Activated CD8-positive, alpha-beta T cell treated with anti-CD3 and anti-CD28 coated beads, Interleukin-2, amount 10 ng/mL, durations not matched to agents 7 days and 5 days (primary cell): ENCODE measurements around the gene CRTC3. TPM values are rescaled to one million over a fixed set of nuclear protein-coding genes. Genes with fewer than 3 reads are reported as not detected.
"Not testable (repeated sequence)": the region's sequence is repeated elsewhere in the genome, so short reads cannot be mapped to it uniquely, and the experiment has no call there.

Experiments used
- ATAC-seq: fragments of 150-1000 bp; cut with Tn5 transposase; one replicate; pipeline ENCODE4 v1.10.0; 2021; ENCODE audit warnings: moderate library complexity
- CTCF ChIA-PET: fragments of 350-600 bp; sonication (Branson Sonifier 250); formaldehyde crosslinking; loops from one replicate; lab custom pipeline; 2021; ENCODE audit warnings: antibody characterized with exemption; lab: Charles Lee
- POLR2A ChIA-PET: fragments of 350-600 bp; sonication (Branson Sonifier 250); formaldehyde crosslinking; loops from one replicate; lab custom pipeline; 2021; ENCODE audit warnings: antibody characterized with exemption; lab: Charles Lee
- DNase-seq: peaks from one replicate; pipeline ENCODE4 v3.0.0-alpha.2; 2020
- H3K27ac Mint-ChIP-seq: one replicate; pipeline ENCODE4 v1.8.0; 2021; ENCODE audit warnings: mild to moderate bottlenecking, mixed read lengths
- H3K27me3 Mint-ChIP-seq: one replicate; pipeline ENCODE4 v1.8.0; 2021; ENCODE audit warnings: low read depth, mixed read lengths
- H3K36me3 Mint-ChIP-seq: one replicate; pipeline ENCODE4 v1.8.0; 2021; ENCODE audit warnings: low read depth, mixed read lengths
- H3K4me1 Mint-ChIP-seq: one replicate; pipeline ENCODE4 v1.8.0; 2021; ENCODE audit warnings: low read depth, mixed read lengths
- H3K4me3 Mint-ChIP-seq: one replicate; pipeline ENCODE4 v1.8.0; 2021; ENCODE audit warnings: mild to moderate bottlenecking, mixed read lengths
- H3K9me3 Mint-ChIP-seq: one replicate; pipeline ENCODE4 v1.8.0; 2022; ENCODE audit warnings: mixed read lengths; ENCODE audit not compliant: insufficient read depth
- total RNA-seq, 2 experiments: library from RNA; stranded (reverse); gene quantifications; one replicate each; pipeline ENCODE4 v1.2.3, GENCODE V29; 2021

CRTC3 gene
- total RNA-seq, 2 experiments from 2014 or later: 64.9 to 66.6 TPM

GRCh38 chr15:90650117-90650955 is 120.6 kb downstream of the CRTC3 start:
- Mint-ChIP-seq H3K36me3 (peaks cover 14% of the 10 kb centered on the region), H3K9me3 (no peaks in the 10 kb centered on the region), H3K27ac (peak overlapping the region; percentile 99), H3K4me3 (peak overlapping the region; percentile 29), H3K4me1 (peaks cover 66% of the 10 kb centered on the region), H3K27me3 (no peaks in the 10 kb centered on the region)
- ChIA-PET CTCF (interaction anchor here (0.6 to 3.4 kb wide), 19 partner anchors 9 to 284 kb away, joined by 3 to 28 read pairs (median 4); partner anchors contain the start of genes BLM, HDDC3 and UNC45A), POLR2A (interaction anchor here (0.8 to 3.2 kb wide), 7 partner anchors 8 to 221 kb away, joined by 3 to 24 read pairs (median 5); partner anchors contain the start of gene BLM)
- ATAC-seq: peak; percentile 7
- no peak for DNase-seq

DNA sequence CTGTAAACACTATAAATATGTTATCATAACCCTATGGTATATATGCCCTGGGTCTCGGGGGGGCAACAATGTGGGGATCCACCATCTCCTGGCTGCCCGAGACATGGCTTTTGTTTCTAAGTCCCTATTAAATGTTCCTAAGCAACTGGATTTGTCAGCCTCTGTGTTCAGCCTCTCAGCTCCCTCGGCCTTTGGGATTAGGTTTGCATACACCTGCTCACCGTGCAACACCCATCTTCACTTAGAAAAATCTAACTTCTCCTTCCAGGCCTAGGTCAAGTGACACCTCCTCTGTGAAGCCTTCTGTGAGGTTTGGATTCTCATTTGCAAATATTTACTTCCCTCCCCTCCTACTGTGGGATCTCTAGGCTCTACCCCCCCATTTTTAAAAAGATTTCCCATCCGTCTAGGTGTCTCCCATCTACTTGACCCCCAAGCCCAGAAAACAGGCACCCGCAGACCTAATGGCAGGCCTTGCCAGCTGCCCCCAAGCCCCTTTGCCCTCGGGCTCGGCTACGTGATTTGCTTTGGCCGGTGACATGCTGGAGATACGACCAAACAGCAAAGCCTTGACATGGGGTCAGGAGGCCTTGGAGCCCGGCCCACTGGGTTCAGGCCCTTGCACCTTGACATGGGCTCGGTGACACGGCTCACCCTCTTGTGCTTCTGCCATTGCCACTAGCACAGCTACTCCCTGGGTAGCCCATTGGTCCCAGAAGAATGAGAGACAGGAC is 121.4 kb downstream of the CRTC3 start:
- H3K36me3 Mint-ChIP-seq: peaks cover 15% of the 10 kb centered on the region
- POLR2A ChIA-PET: interaction anchor here (1.9 kb wide), 1 partner anchor 14 kb away, joined by 13 read pairs; no protein-coding TSS in a partner anchor
- peaks cover 72% of the 10 kb centered on the region for H3K4me1 Mint-ChIP-seq
- H3K4me3 Mint-ChIP-seq: no peak overlapping the region
- CTCF ChIA-PET: interaction anchor here (1.5 to 2.0 kb wide), 2 partner anchors 235 to 284 kb away, joined by 5 to 18 read pairs; partner anchors contain the start of gene UNC45A
- DNase-seq: no peak
- H3K9me3 Mint-ChIP-seq: no peaks in the 10 kb centered on the region
- H3K27me3 Mint-ChIP-seq: no peaks in the 10 kb centered on the region
- peak overlapping the region; percentile 28 for H3K27ac Mint-ChIP-seq
- ATAC-seq: no peak

- H3K27ac Mint-ChIP-seq: peak overlapping the region; percentile 87
- H3K9me3 Mint-ChIP-seq: no peaks in the 10 kb centered on the region
- POLR2A ChIA-PET: interaction anchor here (0.6 to 2.4 kb wide), 6 partner anchors 11 to 279 kb away, joined by 3 to 17 read pairs (median 5); partner anchors contain the start of gene BLM
Observed at GRCh38 chr15:90654233-90655136, 124.8 kb downstream of the CRTC3 start.

GRCh38 chr15:90657520-90658172 is 127.9 kb downstream of the CRTC3 start:
- Mint-ChIP-seq H3K27ac (peak overlapping the region; percentile 77), H3K4me3 (peak overlapping the region; percentile 56), H3K36me3 (peaks cover 14% of the 10 kb centered on the region), H3K4me1 (peaks cover 85% of the 10 kb centered on the region)
- ATAC-seq (peak; percentile 28), DNase-seq (peak; percentile 81)
- ChIA-PET CTCF (interaction anchor here (0.7 to 3.7 kb wide), 5 partner anchors 9 to 228 kb away, joined by 3 to 28 read pairs (median 3); partner anchors contain the start of gene BLM), POLR2A (interaction anchor here (1.2 to 2.1 kb wide), 2 partner anchors 8 to 31 kb away, joined by 4 to 12 read pairs; no protein-coding TSS in a partner anchor)
- not testable (repeated sequence) for H3K27me3 Mint-ChIP-seq, H3K9me3 Mint-ChIP-seq

More at GRCh38 chr15:90654233-90655136, 124.8 kb downstream of the CRTC3 start:
- Mint-ChIP-seq H3K4me3 (peak overlapping the region; percentile 8), H3K36me3 (peaks cover 12% of the 10 kb centered on the region), H3K4me1 (peaks cover 81% of the 10 kb centered on the region), H3K27me3 (no peaks in the 10 kb centered on the region)
- peak; percentile 50 for ATAC-seq
- CTCF ChIA-PET: interaction anchor here (1.0 to 2.2 kb wide), 5 partner anchors 14 to 231 kb away, joined by 3 to 10 read pairs (median 3); no protein-coding TSS in a partner anchor
- DNase-seq: peak; percentile 64

GRCh38 chr15:90659481-90659880 is 129.8 kb downstream of the CRTC3 start:
- Mint-ChIP-seq H3K4me3 (no peak overlapping the region), H3K9me3 (no peaks in the 10 kb centered on the region), H3K27me3 (no peaks in the 10 kb centered on the region), H3K36me3 (peaks cover 28% of the 10 kb centered on the region), H3K27ac (peak overlapping the region; percentile 53), H3K4me1 (peaks cover 92% of the 10 kb centered on the region)
- DNase-seq (peak; percentile 19), ATAC-seq (no peak)
- ChIA-PET POLR2A (interaction anchor here (1.0 to 2.1 kb wide), 5 partner anchors 10 to 196 kb away, joined by 3 to 15 read pairs (median 5); no protein-coding TSS in a partner anchor), CTCF (interaction anchor here (1.1 to 3.7 kb wide), 2 partner anchors 10 to 11 kb away, joined by 3 to 28 read pairs; no protein-coding TSS in a partner anchor)

- Mint-ChIP-seq H3K27me3 (no peaks in the 10 kb centered on the region), H3K27ac (peak overlapping the region; percentile 85), H3K36me3 (peaks cover 34% of the 10 kb centered on the region), H3K4me1 (peaks cover 88% of the 10 kb centered on the region), H3K9me3 (no peaks in the 10 kb centered on the region), H3K4me3 (peak overlapping the region; percentile 68)
- peak; percentile 85 for DNase-seq
- ChIA-PET POLR2A (interaction anchor here (0.7 to 2.1 kb wide), 8 partner anchors 11 to 195 kb away, joined by 3 to 15 read pairs (median 4); no protein-coding TSS in a partner anchor), CTCF (interaction anchor here (0.5 to 3.7 kb wide), 5 partner anchors 11 to 272 kb away, joined by 3 to 28 read pairs (median 3); partner anchors contain the start of gene HDDC3)
- peak; percentile 76 for ATAC-seq
Observed at GRCh38 chr15:90660195-90660998, 130.7 kb downstream of the CRTC3 start.

GRCh38 chr15:90660999-90661330 is 131.2 kb downstream of the CRTC3 start:
- CTCF ChIA-PET: interaction anchor here (1.0 to 3.7 kb wide), 3 partner anchors 12 to 271 kb away, joined by 3 to 28 read pairs (median 3); partner anchors contain the start of gene HDDC3
- peaks cover 34% of the 10 kb centered on the region for H3K36me3 Mint-ChIP-seq
- H3K4me1 Mint-ChIP-seq: peaks cover 89% of the 10 kb centered on the region
- POLR2A ChIA-PET: interaction anchor here (0.9 to 2.1 kb wide), 3 partner anchors 25 to 48 kb away, joined by 3 to 15 read pairs (median 3); no protein-coding TSS in a partner anchor
- not testable (repeated sequence) for H3K9me3 Mint-ChIP-seq, DNase-seq, H3K27me3 Mint-ChIP-seq
- peak overlapping the region; percentile 85 for H3K27ac Mint-ChIP-seq
- peak; percentile 2 for ATAC-seq
- H3K4me3 Mint-ChIP-seq: peak overlapping the region; percentile 68

GRCh38 chr15:90664081-90664461 is 134.3 kb downstream of the CRTC3 start:
- Mint-ChIP-seq H3K36me3 (peaks cover 33% of the 10 kb centered on the region), H3K27ac (peak overlapping the region; percentile 93), H3K4me1 (peaks cover 77% of the 10 kb centered on the region), H3K4me3 (peak overlapping the region; percentile 84)
- ChIA-PET CTCF (interaction anchor here (0.7 to 4.0 kb wide), 7 partner anchors 13 to 538 kb away, joined by 3 to 21 read pairs (median 5); partner anchors contain the start of gene BLM), POLR2A (interaction anchor here (0.7 to 3.5 kb wide), 7 partner anchors 13 to 276 kb away, joined by 3 to 35 read pairs (median 13); partner anchors contain the start of genes BLM and IQGAP1)
- H3K27me3 Mint-ChIP-seq, DNase-seq, H3K9me3 Mint-ChIP-seq, ATAC-seq: not testable (repeated sequence)

DNA sequence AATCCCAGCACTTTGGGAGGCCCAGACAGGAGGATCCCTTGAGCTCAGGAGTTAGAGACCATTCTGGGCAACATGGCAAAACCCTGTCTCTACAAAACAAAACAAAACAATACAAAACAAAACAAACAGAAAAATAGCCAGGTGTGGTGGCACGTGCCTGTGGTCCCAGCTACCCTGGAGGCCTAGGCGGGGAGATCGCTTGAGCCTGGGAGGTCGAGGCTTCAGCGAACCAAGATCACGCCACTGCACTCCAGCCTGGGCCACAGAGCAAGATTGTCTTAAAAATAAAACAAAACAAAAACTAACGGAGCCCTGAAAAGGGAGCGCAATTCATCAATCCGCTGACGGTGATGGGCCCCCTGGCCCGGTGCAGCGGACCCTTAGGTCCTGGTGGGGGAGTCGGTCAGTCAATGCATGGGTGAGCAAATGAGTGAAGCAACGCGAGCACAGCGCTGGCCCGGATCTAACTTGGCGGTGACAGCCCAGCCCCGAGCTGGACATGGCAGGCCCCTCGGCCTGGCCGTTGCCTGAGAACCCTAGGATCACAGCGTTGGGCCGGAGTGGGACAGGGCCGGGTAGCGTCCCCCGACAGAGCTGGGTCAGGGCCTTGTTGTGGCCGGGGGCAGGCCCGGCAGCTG is 135.0 kb downstream of the CRTC3 start:
- Mint-ChIP-seq H3K9me3 (no peaks in the 10 kb centered on the region), H3K4me1 (peaks cover 71% of the 10 kb centered on the region)
- POLR2A ChIA-PET: interaction anchor here (0.6 to 3.5 kb wide), 10 partner anchors 8 to 270 kb away, joined by 3 to 35 read pairs (median 12); partner anchors contain the start of gene BLM

More for the DNA sequence above, 135.0 kb downstream of the CRTC3 start:
- peak overlapping the region; percentile 93 for H3K27ac Mint-ChIP-seq
- CTCF ChIA-PET: interaction anchor here (0.7 to 4.0 kb wide), 6 partner anchors 13 to 539 kb away, joined by 4 to 21 read pairs (median 6); no protein-coding TSS in a partner anchor
- peaks cover 1% of the 10 kb centered on the region for H3K27me3 Mint-ChIP-seq
- DNase-seq (no peak), ATAC-seq (peak; percentile 2)
- peak overlapping the region; percentile 84 for H3K4me3 Mint-ChIP-seq
- H3K36me3 Mint-ChIP-seq: peaks cover 35% of the 10 kb centered on the region
